IPS-18a (cell line): ENCODE data around the gene PHF24.
"Not testable (repeated sequence)": the region's sequence is repeated elsewhere in the genome, so short reads cannot be mapped to it uniquely, and the experiment has no call there.

Experiments used
- H3K27ac ChIP-seq: one replicate; pipeline ENCODE4 v1.5.1; 2013; ENCODE audit warnings: low read length
- H3K27me3 ChIP-seq: one replicate; pipeline ENCODE4 v1.6.1; 2013; ENCODE audit warnings: mild to moderate bottlenecking, low read length; ENCODE audit not compliant: control insufficient read depth, insufficient read depth
- H3K36me3 ChIP-seq: one replicate; pipeline ENCODE4 v1.6.1; 2013; ENCODE audit warnings: low read depth, low read length; ENCODE audit not compliant: control insufficient read depth
- H3K4me1 ChIP-seq: one replicate; pipeline ENCODE4 v1.6.1; 2013; ENCODE audit warnings: low read depth, low read length; ENCODE audit not compliant: control insufficient read depth
- H3K4me3 ChIP-seq: one replicate; pipeline ENCODE4 v1.5.1; 2013; ENCODE audit warnings: low read length
- H3K9ac ChIP-seq: one replicate; pipeline ENCODE4 v1.6.1; 2013; ENCODE audit warnings: mild to moderate bottlenecking, low read length, moderate library complexity
- H3K9me3 ChIP-seq: one replicate; pipeline ENCODE4 v1.6.1; 2013; ENCODE audit warnings: low read depth, low read length; ENCODE audit not compliant: control insufficient read depth

Gene PHF24

GRCh38 chr9:35000535-35001284 is 42.6 kb downstream of the PHF24 start:
- H3K36me3 ChIP-seq = peaks cover 24% of the 10 kb centered on the region
- no peaks in the 10 kb centered on the region for H3K9me3 ChIP-seq
- no peak overlapping the region for H3K9ac ChIP-seq
- H3K27ac ChIP-seq = no peak overlapping the region
- no peaks in the 10 kb centered on the region for H3K27me3 ChIP-seq
- H3K4me1 ChIP-seq = peaks cover 8% of the 10 kb centered on the region
- no peak overlapping the region for H3K4me3 ChIP-seq

GRCh38 chr9:35001285-35001677 is 43.2 kb downstream of the PHF24 start:
- Histone ChIP-seq H3K9ac (no peak overlapping the region), H3K4me1 (peaks cover 8% of the 10 kb centered on the region), H3K4me3 (no peak overlapping the region), H3K27ac (no peak overlapping the region), H3K36me3 (peaks cover 18% of the 10 kb centered on the region), H3K27me3 (no peaks in the 10 kb centered on the region), H3K9me3 (no peaks in the 10 kb centered on the region)

GRCh38 chr9:35001803-35002502 is 43.9 kb downstream of the PHF24 start:
- Histone ChIP-seq H3K36me3 (peaks cover 11% of the 10 kb centered on the region), H3K27ac (no peak overlapping the region), H3K9me3 (no peaks in the 10 kb centered on the region), H3K9ac (no peak overlapping the region), H3K4me1 (peaks cover 8% of the 10 kb centered on the region), H3K4me3 (no peak overlapping the region), H3K27me3 (no peaks in the 10 kb centered on the region)

GRCh38 chr9:35002623-35003022 is 44.5 kb downstream of the PHF24 start:
- no peak overlapping the region for H3K9ac ChIP-seq
- no peak overlapping the region for H3K4me3 ChIP-seq
- H3K27ac ChIP-seq = no peak overlapping the region
- H3K27me3 ChIP-seq = no peaks in the 10 kb centered on the region
- peaks cover 5% of the 10 kb centered on the region for H3K36me3 ChIP-seq
- H3K9me3 ChIP-seq = no peaks in the 10 kb centered on the region
- H3K4me1 ChIP-seq = peaks cover 8% of the 10 kb centered on the region

- not testable (repeated sequence) for H3K27ac ChIP-seq, H3K9ac ChIP-seq, H3K4me3 ChIP-seq, H3K36me3 ChIP-seq, H3K27me3 ChIP-seq, H3K9me3 ChIP-seq, H3K4me1 ChIP-seq
Measured at GRCh38 chr9:35004299-35004698, 46.2 kb downstream of the PHF24 start.

- no peaks in the 10 kb centered on the region for H3K27me3 ChIP-seq
- H3K36me3 ChIP-seq = no peaks in the 10 kb centered on the region
- no peak overlapping the region for H3K27ac ChIP-seq
- no peak overlapping the region for H3K4me3 ChIP-seq
- no peaks in the 10 kb centered on the region for H3K4me1 ChIP-seq
- H3K9ac ChIP-seq = no peak overlapping the region
- H3K9me3 ChIP-seq = peaks cover 11% of the 10 kb centered on the region
Measured at GRCh38 chr9:35010351-35010958, 52.4 kb downstream of the PHF24 start.

GRCh38 chr9:35014517-35014916 is 56.4 kb downstream of the PHF24 start:
- H3K36me3 ChIP-seq = no peaks in the 10 kb centered on the region
- no peak overlapping the region for H3K4me3 ChIP-seq
- H3K27me3 ChIP-seq = no peaks in the 10 kb centered on the region
- no peaks in the 10 kb centered on the region for H3K4me1 ChIP-seq
- H3K27ac ChIP-seq = no peak overlapping the region
- no peak overlapping the region for H3K9ac ChIP-seq
- H3K9me3 ChIP-seq = peaks cover 23% of the 10 kb centered on the region

GRCh38 chr9:35023443-35023842 is 65.4 kb downstream of the PHF24 start:
- not testable (repeated sequence) for H3K36me3 ChIP-seq, H3K27ac ChIP-seq, H3K9ac ChIP-seq, H3K27me3 ChIP-seq, H3K9me3 ChIP-seq, H3K4me3 ChIP-seq
- H3K4me1 ChIP-seq = peaks cover 16% of the 10 kb centered on the region

- H3K9ac ChIP-seq = no peak overlapping the region
- peaks cover 16% of the 10 kb centered on the region for H3K4me1 ChIP-seq
- no peak overlapping the region for H3K27ac ChIP-seq
- H3K36me3 ChIP-seq = no peaks in the 10 kb centered on the region
- H3K9me3 ChIP-seq = peaks cover 10% of the 10 kb centered on the region
- H3K4me3 ChIP-seq = no peak overlapping the region
- H3K27me3 ChIP-seq = no peaks in the 10 kb centered on the region
Measured at GRCh38 chr9:35026671-35027070, 68.6 kb downstream of the PHF24 start.

- peaks cover 10% of the 10 kb centered on the region for H3K9me3 ChIP-seq
- no peak overlapping the region for H3K27ac ChIP-seq
- H3K9ac ChIP-seq = no peak overlapping the region
- peaks cover 16% of the 10 kb centered on the region for H3K4me1 ChIP-seq
- H3K36me3 ChIP-seq = no peaks in the 10 kb centered on the region
- H3K4me3 ChIP-seq = no peak overlapping the region
- no peaks in the 10 kb centered on the region for H3K27me3 ChIP-seq
Measured at GRCh38 chr9:35027374-35027773, 69.3 kb downstream of the PHF24 start.

- Histone ChIP-seq H3K27ac (no peak overlapping the region), H3K27me3 (no peaks in the 10 kb centered on the region), H3K36me3 (no peaks in the 10 kb centered on the region), H3K9me3 (peaks cover 10% of the 10 kb centered on the region), H3K4me1 (peaks cover 16% of the 10 kb centered on the region), H3K4me3 (no peak overlapping the region), H3K9ac (no peak overlapping the region)
Measured at GRCh38 chr9:35027860-35028259, 69.8 kb downstream of the PHF24 start.
